ENCODE results near the gene INAFM2. TPM values are rescaled to one million over a fixed set of nuclear protein-coding genes. Genes with fewer than 3 reads are reported as not detected.

Gene INAFM2
- polyA plus RNA-seq, 1 donor from 2014 or later: 14.8 TPM

DNA sequence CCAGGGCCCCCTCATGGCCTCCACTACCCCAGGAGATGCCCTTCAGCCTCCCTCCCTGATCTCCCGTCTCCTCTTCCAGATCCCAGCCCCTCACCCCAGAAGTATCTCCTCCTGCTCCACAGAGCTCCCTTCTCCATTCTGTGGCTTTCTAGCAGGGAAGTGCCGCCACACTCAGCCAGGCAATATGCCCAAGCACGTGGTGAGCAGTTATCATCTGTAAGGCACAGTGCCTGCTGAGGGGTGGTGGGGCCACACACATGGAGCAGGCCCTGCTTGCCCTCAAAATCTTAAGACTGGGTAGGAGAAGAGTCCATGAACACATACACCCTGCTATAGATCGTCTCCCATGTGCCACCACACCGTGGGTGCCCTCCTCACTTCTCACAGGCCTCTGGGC, 25.0 kb downstream of the INAFM2 start:
- no peaks in the 10 kb centered on the region for H3F3A ChIP-seq (ENCODE audit: insufficient read depth, low read length, poor library complexity, severe bottlenecking)
- H3K9ac ChIP-seq (ENCODE audit: low read length): no peak overlapping the region
- H3K27ac ChIP-seq (ENCODE audit: low read length): no peak overlapping the region
- H3K9me3 ChIP-seq (ENCODE audit: low read length): no peaks in the 10 kb centered on the region
- H3K9me2 ChIP-seq (ENCODE audit: insufficient read depth, low read length): no peaks in the 10 kb centered on the region
- TF ChIP-seq, protein P1, sequence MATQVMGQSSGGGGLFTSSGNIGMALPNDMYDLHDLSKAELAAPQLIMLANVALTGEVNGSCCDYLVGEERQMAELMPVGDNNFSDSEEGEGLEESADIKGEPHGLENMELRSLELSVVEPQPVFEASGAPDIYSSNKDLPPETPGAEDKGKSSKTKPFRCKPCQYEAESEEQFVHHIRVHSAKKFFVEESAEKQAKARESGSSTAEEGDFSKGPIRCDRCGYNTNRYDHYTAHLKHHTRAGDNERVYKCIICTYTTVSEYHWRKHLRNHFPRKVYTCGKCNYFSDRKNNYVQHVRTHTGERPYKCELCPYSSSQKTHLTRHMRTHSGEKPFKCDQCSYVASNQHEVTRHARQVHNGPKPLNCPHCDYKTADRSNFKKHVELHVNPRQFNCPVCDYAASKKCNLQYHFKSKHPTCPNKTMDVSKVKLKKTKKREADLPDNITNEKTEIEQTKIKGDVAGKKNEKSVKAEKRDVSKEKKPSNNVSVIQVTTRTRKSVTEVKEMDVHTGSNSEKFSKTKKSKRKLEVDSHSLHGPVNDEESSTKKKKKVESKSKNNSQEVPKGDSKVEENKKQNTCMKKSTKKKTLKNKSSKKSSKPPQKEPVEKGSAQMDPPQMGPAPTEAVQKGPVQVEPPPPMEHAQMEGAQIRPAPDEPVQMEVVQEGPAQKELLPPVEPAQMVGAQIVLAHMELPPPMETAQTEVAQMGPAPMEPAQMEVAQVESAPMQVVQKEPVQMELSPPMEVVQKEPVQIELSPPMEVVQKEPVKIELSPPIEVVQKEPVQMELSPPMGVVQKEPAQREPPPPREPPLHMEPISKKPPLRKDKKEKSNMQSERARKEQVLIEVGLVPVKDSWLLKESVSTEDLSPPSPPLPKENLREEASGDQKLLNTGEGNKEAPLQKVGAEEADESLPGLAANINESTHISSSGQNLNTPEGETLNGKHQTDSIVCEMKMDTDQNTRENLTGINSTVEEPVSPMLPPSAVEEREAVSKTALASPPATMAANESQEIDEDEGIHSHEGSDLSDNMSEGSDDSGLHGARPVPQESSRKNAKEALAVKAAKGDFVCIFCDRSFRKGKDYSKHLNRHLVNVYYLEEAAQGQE (IDR thresholded peaks at IDR 0.05; ENCODE audit: borderline replicate concordance): no peak
- TF ChIP-seq EP300 (conservative IDR thresholded peaks at IDR 0.05; ENCODE audit: poor library complexity, severe bottlenecking) (no peak), POLR2AphosphoS5 (IDR thresholded peaks at IDR 0.05) (no peak), TAF1 (IDR thresholded peaks at IDR 0.05; ENCODE audit: low read depth) (no peak)
- H3K27me3 ChIP-seq (ENCODE audit: insufficient read depth, low read depth, low read length): no peaks in the 10 kb centered on the region
- no peak overlapping the region for H2AFZ ChIP-seq (ENCODE audit: low read depth, low read length)
- H3K79me2 ChIP-seq (replicated peaks; ENCODE audit: insufficient read depth, low read length): no peaks in the 10 kb centered on the region
- no peaks in the 10 kb centered on the region for H3K36me3 ChIP-seq (ENCODE audit: insufficient read depth, low read length)
- no peaks in the 10 kb centered on the region for H4K20me1 ChIP-seq (ENCODE audit: insufficient read depth)
- no peak overlapping the region for H3K4me3 ChIP-seq (ENCODE audit: low read length)
- no peak overlapping the region for H3K4me2 ChIP-seq (ENCODE audit: low read length)

DNA sequence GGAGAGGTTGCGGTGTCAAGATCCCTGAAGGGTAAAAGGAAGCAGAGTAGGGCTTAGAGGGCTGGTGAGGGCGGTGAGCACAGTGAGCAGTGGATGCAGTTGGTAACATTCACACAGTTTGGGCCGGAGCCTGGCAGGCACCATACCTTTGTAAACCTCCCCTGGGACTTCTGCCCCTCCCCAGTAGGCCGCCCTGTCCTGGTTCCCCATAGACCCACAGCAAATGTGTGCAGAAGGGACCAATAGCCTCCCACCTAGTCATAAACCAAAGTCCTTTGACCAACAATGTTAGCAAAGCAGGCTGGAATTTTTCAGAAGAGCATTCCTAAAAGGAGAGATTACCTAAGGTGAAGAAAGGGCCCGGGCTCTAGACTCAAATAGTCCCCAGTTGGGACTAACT, 25.7 kb downstream of the INAFM2 start:
- no peaks in the 10 kb centered on the region for H3K27me3 ChIP-seq (ENCODE audit: insufficient read depth, low read depth, low read length)
- H3K36me3 ChIP-seq (ENCODE audit: insufficient read depth, low read length): no peaks in the 10 kb centered on the region
- H3K4me3 ChIP-seq (ENCODE audit: low read length): no peak overlapping the region
- H3K4me2 ChIP-seq (ENCODE audit: low read length): no peak overlapping the region
- H3K9me3 ChIP-seq (ENCODE audit: low read length): no peaks in the 10 kb centered on the region
- no peaks in the 10 kb centered on the region for H4K20me1 ChIP-seq (ENCODE audit: insufficient read depth)
- TF ChIP-seq SMC3 (conservative IDR thresholded peaks at IDR 0.05; ENCODE audit: poor library complexity): no peak
- TF ChIP-seq EZH2 (IDR thresholded peaks at IDR 0.05; ENCODE audit: borderline replicate concordance, insufficient read depth, low read length, poor library complexity, severe bottlenecking): no peak
- no peak for TF ChIP-seq POLR2AphosphoS5 (IDR thresholded peaks at IDR 0.05)
- TF ChIP-seq TAF1 (IDR thresholded peaks at IDR 0.05; ENCODE audit: low read depth): no peak
- TF ChIP-seq MXI1 (conservative IDR thresholded peaks at IDR 0.05; ENCODE audit: poor library complexity, severe bottlenecking): no peak
- TF ChIP-seq EP300 (conservative IDR thresholded peaks at IDR 0.05; ENCODE audit: poor library complexity, severe bottlenecking): no peak
- TF ChIP-seq, protein P2, sequence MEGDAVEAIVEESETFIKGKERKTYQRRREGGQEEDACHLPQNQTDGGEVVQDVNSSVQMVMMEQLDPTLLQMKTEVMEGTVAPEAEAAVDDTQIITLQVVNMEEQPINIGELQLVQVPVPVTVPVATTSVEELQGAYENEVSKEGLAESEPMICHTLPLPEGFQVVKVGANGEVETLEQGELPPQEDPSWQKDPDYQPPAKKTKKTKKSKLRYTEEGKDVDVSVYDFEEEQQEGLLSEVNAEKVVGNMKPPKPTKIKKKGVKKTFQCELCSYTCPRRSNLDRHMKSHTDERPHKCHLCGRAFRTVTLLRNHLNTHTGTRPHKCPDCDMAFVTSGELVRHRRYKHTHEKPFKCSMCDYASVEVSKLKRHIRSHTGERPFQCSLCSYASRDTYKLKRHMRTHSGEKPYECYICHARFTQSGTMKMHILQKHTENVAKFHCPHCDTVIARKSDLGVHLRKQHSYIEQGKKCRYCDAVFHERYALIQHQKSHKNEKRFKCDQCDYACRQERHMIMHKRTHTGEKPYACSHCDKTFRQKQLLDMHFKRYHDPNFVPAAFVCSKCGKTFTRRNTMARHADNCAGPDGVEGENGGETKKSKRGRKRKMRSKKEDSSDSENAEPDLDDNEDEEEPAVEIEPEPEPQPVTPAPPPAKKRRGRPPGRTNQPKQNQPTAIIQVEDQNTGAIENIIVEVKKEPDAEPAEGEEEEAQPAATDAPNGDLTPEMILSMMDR (IDR thresholded peaks at IDR 0.05; ENCODE audit: poor library complexity, severe bottlenecking): no peak
- TF ChIP-seq, protein P1 (IDR thresholded peaks at IDR 0.05; ENCODE audit: borderline replicate concordance): no peak
- no peak for TF ChIP-seq RAD21 (conservative IDR thresholded peaks at IDR 0.05)
- no peak overlapping the region for H3K27ac ChIP-seq (ENCODE audit: low read length)
- no peak overlapping the region for H3K9ac ChIP-seq (ENCODE audit: low read length)
- H3K79me2 ChIP-seq (replicated peaks; ENCODE audit: insufficient read depth, low read length): no peaks in the 10 kb centered on the region
- no peaks in the 10 kb centered on the region for H3K9me2 ChIP-seq (ENCODE audit: insufficient read depth, low read length)
- no peak overlapping the region for H2AFZ ChIP-seq (ENCODE audit: low read depth, low read length)
- no peaks in the 10 kb centered on the region for H3F3A ChIP-seq (ENCODE audit: insufficient read depth, low read length, poor library complexity, severe bottlenecking)
